ENCODE measurements around the gene SOWAHC. TPM values are rescaled to one million over a fixed set of nuclear protein-coding genes. Genes with fewer than 3 reads are reported as not detected.

SOWAHC gene
- total and polyA plus RNA-seq, 2 of the 13 experiments (the other 11 are each of a cell fraction or from before 2014, with no cell fraction given): 21.2 to 22.5 TPM

DNA sequence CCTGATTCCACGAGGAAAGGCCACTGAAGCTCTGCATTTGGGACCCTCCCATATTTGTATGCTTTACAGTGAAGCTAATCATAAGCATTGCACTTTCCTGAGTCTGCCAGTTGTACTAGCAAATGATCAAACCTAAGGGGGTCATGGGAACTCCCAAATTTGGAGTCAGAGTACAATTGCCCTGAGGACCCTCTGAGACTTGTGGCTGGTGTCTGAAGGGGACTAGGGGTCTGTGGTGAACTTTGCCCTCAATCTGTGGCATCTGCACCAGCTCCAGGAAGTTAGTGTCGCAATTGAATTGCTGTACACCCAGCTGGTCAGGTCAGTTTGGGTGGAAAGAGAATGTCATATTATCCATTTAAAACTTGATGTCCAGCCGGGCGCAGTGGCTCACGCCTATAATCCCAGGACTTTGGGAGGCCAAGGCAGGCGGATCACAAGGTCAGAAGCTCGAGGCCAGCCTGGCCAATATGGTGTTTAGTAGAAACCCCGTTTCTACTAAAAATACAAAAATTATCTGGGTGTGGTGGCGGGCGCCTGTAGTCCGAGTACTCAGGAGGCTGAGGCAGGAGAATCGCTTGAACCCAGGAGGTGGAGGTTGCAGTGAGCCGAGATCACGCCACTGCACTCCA, 18.1 kb downstream of the SOWAHC start (continued):
- no peak for TF ChIP-seq MTF1 (CRISPR knock-in tag; IDR thresholded peaks at IDR 0.05)
- TF ChIP-seq ZNF772 (CRISPR knock-in tag; IDR thresholded peaks at IDR 0.05): peak; percentile 47; the same call in 1 of the 2 replicates
- TF ChIP-seq ZNF264 (CRISPR knock-in tag; IDR thresholded peaks at IDR 0.05): peak; percentile 100
- TF ChIP-seq RBM39 (IDR thresholded peaks at IDR 0.05; ENCODE audit: low read depth, low read length, poor library complexity, severe bottlenecking): no peak
- 0 out of 2 replicates have a peak, but pooled peaks have one; percentile 35 for TF ChIP-seq POLR2AphosphoS5 (IDR thresholded peaks at IDR 0.05; ENCODE audit: low read depth, low read length)
- peak; percentile 83 for TF ChIP-seq KDM6A (CRISPR knock-in tag; IDR thresholded peaks at IDR 0.05; ENCODE audit: low read depth)
- TF ChIP-seq ZNF180 (CRISPR knock-in tag; IDR thresholded peaks at IDR 0.05; ENCODE audit: borderline replicate concordance, low read depth): no peak
- TF ChIP-seq ZMYM3 (CRISPR knock-in tag; IDR thresholded peaks at IDR 0.05): peak; percentile 85; the same call in 1 of the 2 replicates
- peak; percentile 72 for TF ChIP-seq HMG20B (CRISPR knock-in tag; conservative IDR thresholded peaks at IDR 0.05)
- TF ChIP-seq YY1 (IDR thresholded peaks at IDR 0.05; ENCODE audit: insufficient read depth, insufficient replicate concordance, low read depth, low read length): no peak
- peak; percentile 77 for TF ChIP-seq KDM1A (CRISPR knock-in tag; IDR thresholded peaks at IDR 0.05)
- TF ChIP-seq, protein P1, sequence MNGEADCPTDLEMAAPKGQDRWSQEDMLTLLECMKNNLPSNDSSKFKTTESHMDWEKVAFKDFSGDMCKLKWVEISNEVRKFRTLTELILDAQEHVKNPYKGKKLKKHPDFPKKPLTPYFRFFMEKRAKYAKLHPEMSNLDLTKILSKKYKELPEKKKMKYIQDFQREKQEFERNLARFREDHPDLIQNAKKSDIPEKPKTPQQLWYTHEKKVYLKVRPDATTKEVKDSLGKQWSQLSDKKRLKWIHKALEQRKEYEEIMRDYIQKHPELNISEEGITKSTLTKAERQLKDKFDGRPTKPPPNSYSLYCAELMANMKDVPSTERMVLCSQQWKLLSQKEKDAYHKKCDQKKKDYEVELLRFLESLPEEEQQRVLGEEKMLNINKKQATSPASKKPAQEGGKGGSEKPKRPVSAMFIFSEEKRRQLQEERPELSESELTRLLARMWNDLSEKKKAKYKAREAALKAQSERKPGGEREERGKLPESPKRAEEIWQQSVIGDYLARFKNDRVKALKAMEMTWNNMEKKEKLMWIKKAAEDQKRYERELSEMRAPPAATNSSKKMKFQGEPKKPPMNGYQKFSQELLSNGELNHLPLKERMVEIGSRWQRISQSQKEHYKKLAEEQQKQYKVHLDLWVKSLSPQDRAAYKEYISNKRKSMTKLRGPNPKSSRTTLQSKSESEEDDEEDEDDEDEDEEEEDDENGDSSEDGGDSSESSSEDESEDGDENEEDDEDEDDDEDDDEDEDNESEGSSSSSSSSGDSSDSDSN (CRISPR knock-in tag; IDR thresholded peaks at IDR 0.05): peak; percentile 19; the same call in 1 of the 2 replicates
- TF ChIP-seq NFE2 (CRISPR knock-in tag; IDR thresholded peaks at IDR 0.05): no peak
- peak; percentile 79 for TF ChIP-seq ZBTB38 (CRISPR knock-in tag; IDR thresholded peaks at IDR 0.05)
- TF ChIP-seq, protein P2, sequence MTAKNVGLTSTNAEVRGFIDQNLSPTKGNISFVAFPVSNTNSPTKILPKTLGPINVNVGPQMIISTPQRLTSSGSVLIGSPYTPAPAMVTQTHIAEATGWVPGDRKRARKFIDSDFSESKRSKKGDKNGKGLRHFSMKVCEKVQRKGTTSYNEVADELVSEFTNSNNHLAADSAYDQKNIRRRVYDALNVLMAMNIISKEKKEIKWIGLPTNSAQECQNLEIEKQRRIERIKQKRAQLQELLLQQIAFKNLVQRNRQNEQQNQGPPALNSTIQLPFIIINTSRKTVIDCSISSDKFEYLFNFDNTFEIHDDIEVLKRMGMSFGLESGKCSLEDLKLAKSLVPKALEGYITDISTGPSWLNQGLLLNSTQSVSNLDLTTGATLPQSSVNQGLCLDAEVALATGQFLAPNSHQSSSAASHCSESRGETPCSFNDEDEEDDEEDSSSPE (CRISPR knock-in tag; IDR thresholded peaks at IDR 0.05): no peak
- no peak for TF ChIP-seq SMARCC2 (IDR thresholded peaks at IDR 0.05)
- TF ChIP-seq BRD4 (CRISPR knock-in tag; IDR thresholded peaks at IDR 0.05): no peak
- TF ChIP-seq POLR2G (IDR thresholded peaks at IDR 0.05; ENCODE audit: low read depth, low read length): 0 out of 2 replicates have a peak, but pooled peaks have one; percentile 27
- peak; percentile 94 for TF ChIP-seq HDAC1 (CRISPR knock-in tag; IDR thresholded peaks at IDR 0.05)
- TF ChIP-seq MYC (CRISPR knock-in tag; IDR thresholded peaks at IDR 0.05; ENCODE audit: borderline replicate concordance): peak; percentile 59; the same call in 1 of the 2 replicates
- no peak for TF ChIP-seq CC2D1A (CRISPR knock-in tag; IDR thresholded peaks at IDR 0.05)
- TF ChIP-seq ZNF747 (CRISPR knock-in tag; IDR thresholded peaks at IDR 0.05; ENCODE audit: borderline replicate concordance): no peak
- TF ChIP-seq ZNF335 (CRISPR knock-in tag; IDR thresholded peaks at IDR 0.05): peak; percentile 44; the same call in 1 of the 2 replicates
- TF ChIP-seq ZNF557 (CRISPR knock-in tag; IDR thresholded peaks at IDR 0.05): 0 out of 2 replicates have a peak, but pooled peaks have one; percentile 50
- no peak for TF ChIP-seq ZSCAN22 (CRISPR knock-in tag; IDR thresholded peaks at IDR 0.05)
- peak; percentile 99 for TF ChIP-seq ZBTB7A (CRISPR knock-in tag; IDR thresholded peaks at IDR 0.05)
- 0 out of 2 replicates have a peak, but pooled peaks have one; percentile 70 for TF ChIP-seq ZSCAN29 (CRISPR knock-in tag; conservative IDR thresholded peaks at IDR 0.05)
- peak; percentile 90 for TF ChIP-seq ZNF691 (CRISPR knock-in tag; IDR thresholded peaks at IDR 0.05; ENCODE audit: borderline replicate concordance, low read depth)
- peak; percentile 86; the same call in 1 of the 2 replicates for TF ChIP-seq ZNF788 (CRISPR knock-in tag; IDR thresholded peaks at IDR 0.05; ENCODE audit: borderline replicate concordance)
